NCI-H128 (cell line): ENCODE results near the gene PRRG2.
"Not testable (repeated sequence)": the region's sequence is repeated elsewhere in the genome, so short reads cannot be mapped to it uniquely, and the experiment has no call there.

Experiments used
- DNase-seq: peaks from one replicate; lab custom pipeline; 2025; ENCODE audit not compliant: unreplicated experiment; lab: John Stamatoyannopoulos, UW

The PRRG2 gene

DNA sequence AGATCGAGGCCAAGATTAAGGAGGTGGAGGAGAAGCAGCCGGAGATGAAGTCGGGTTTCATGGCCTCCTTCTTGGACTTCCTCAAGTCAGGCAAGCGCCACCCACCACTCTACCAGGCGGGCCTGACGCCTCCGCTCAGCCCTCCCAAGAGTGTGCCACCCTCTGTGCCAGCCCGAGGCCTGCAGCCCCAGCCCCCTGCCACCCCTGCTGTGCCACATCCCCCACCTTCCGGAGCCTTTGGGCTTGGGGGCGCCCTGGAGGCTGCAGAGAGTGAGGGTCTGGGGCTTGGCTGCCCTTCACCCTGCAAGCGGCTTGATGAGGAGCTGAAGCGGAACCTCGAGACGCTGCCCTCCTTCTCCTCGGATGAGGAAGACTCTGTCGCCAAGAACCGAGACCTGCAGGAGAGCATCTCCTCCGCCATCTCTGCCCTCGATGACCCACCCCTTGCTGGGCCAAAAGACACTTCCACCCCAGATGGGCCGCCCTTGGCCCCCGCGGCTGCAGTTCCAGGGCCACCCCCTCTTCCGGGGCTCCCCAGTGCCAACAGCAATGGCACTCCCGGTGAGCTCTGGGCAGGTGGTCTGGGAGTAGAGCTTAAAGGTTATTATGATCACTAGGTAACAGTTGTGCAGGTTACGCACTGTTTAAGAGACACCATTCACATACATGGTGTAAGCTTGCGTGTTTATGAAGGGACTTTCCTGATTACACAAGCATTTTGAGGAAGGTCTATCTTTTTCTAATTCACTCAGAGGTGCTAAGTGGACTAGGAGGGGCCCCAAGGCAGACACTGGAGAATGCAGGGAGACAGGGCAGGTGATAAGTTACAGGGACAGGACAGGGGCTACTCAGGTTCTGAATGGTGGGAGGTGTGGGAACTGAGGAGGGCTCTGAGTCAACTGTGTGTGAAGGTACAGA is 18.5 kb downstream of the PRRG2 start:
- DNase-seq, result no peak

DNA sequence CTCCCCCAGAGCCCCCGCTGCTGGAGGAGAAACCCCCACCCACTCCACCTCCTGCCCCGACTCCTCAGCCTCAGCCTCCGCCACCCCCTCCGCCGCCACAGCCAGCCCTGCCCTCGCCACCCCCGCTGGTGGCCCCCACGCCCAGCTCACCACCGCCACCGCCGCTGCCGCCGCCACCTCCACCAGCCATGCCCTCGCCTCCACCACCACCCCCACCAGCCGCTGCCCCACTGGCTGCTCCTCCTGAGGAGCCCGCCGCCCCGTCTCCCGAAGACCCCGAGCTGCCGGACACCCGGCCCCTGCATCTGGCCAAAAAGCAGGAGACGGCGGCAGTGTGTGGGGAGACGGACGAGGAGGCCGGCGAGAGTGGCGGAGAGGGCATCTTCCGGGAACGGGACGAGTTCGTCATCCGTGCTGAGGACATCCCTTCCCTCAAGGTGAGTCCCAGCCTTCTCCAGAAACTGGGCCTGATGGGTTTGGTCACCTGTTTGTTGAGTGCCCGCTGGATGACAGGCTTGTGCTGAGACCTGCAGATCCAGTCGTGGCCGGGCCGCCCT is 20.4 kb downstream of the PRRG2 start:
- DNase-seq, result no peak

DNA sequence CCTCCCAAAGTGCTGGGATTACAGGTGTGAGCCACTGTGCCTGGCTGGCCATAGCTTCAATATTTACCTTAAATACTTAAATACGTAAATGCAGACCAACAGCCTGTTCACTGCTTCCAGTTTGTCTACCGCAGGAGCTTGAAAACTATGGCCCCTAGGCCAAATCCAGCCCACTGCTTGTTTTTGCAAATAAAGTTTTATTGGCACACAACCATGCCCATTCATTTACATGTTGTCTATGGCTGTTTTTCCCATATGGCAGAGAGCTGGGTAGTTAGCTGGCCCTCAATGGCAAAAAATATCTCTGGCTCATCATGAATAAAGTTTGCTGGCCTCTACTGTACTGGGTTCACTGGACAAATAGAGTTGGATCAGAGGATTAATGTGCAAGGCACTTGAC is 21.7 kb downstream of the PRRG2 start:
- DNase-seq, result no peak

DNA sequence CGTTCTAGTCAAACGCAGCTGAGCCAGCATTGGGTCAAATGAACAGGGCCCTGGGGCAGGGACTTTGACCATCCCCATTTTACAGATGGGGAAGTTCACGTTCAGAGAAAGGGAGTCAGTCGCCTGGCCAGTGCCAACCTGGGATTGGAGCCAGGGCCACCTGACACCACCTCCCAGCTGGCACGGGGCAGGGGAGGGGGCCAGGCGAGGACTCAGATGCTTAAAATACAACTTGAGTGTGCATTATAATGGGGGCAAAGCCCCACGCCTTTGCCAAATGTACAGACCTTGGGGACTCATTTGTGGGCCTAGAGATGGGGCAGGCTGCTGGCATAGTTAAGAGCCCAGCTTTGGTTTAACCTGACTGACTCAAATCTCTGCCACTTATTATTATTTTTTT is 24.5 kb downstream of the PRRG2 start:
- no peak for DNase-seq

DNA sequence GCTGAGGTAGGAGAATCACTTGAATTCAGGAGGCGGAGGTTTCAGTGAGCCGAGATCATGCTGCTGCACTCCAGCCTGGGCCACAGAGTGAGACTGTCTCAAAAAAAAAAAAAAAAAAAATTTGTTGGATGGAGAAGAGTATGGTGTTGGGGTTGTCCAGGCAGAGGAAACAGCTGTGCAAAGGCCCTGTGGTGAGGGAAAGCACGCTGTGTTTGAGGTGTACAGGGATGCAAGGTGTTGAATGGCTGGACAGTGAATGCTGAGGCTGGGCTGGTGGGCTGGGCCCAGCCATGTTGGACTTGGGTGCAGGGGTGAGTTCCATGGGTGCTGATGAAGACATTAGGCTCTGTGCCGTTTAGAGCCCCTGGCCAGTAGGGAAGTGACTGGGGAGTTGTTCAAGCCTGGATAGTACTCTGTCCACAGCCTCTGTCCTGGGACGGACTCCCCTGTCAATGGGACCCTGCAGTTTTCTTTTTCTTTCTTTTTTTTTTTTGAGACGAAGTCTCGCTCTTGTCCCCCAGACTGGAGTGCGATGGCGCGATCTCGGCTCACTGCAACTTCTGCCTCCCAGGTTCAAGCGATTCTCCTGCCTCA is 28.5 kb downstream of the PRRG2 start:
- DNase-seq, result no peak

DNA sequence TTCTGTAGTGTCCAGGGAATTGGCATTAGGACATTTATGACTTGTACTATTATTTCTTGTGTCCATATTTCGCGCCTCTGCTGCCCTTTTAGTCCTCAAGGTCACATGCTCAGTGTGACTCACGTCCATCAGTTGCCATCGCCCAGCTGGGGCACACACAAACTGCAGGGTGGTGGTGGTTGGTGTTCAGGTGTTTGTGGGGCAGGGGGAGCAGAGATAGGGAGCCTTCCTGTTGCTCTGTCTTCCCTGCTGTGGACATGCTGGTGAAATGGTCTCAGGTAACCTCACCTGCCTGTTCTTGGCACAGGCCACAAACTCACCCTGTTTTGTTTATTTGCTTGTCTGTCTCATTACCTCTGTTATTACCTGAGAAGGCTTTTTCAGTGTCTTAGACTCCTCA is 32.3 kb downstream of the PRRG2 start:
- no peak for DNase-seq

DNA sequence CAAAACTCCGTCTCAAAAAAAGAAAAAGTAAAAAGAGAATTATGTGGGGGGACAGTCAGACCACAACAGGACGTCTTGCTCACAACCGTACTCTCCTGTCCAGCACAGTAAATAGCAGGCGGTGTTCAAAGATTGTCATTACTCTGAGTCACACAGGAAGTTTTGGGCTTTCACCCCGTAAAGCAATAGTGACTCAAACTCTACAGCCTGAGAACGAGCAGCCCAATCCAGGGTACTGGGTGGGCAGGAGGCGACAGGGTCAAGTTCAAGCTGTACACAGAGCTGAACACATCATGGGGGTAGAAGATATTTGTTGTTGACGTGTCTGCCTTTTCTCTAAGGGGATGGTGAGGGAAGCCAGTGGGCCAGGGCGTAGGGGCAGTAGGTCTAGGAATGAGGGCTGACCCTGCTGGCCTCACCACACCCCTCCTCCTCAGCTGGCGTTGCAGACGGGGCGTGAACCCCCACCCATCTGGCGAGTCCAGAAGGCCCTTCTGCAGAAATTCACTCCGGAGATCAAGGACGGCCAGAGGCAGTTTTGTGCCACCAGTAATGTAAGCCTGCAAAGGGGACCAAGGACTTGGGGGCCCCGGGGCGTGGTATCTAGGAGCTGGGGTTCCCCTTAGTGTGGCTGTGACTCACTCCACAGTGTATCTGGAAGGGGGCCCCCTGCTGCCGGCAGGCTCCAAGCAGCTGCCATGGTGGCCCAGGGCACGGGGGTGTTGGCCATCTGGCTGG is 33.1 kb downstream of the PRRG2 start:
- no peak for DNase-seq

DNA sequence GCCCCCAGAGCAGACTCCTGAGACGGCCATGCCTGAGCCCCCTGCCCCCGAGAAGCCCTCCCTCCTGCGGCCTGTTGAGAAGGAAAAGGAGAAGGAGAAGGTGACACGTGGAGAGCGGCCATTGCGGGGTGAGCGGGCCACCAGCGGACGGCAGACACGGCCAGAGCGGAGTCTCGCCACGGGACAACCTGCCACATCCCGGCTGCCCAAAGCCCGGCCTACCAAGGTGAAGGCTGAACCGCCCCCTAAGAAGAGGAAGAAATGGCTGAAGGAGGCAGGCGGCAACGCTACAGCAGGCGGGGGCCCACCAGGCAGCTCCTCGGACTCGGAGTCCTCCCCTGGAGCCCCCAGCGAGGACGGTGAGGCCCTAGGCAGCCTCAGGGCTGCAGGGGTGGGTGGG is 34.7 kb downstream of the PRRG2 start:
- no peak for DNase-seq

DNA sequence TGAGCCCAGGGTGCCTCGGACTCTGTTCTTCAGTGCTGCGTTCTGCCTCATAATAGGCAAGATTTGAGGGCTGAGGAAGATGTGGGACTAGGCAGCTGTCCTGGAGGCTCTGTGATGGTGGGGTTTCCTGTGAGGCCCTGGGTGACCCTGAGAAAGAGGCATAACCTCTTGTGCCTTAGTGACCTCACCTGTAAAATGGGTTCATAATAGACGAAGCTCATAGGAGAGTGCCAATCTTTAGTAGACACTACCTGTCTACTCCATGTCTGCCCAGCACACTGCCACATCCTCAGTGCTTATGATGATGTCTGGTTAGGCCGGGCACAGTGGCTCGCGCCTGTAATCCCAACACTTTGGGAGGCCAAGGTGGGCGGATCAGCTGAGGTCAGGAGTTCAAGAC is 35.4 kb downstream of the PRRG2 start:
- no peak for DNase-seq

DNA sequence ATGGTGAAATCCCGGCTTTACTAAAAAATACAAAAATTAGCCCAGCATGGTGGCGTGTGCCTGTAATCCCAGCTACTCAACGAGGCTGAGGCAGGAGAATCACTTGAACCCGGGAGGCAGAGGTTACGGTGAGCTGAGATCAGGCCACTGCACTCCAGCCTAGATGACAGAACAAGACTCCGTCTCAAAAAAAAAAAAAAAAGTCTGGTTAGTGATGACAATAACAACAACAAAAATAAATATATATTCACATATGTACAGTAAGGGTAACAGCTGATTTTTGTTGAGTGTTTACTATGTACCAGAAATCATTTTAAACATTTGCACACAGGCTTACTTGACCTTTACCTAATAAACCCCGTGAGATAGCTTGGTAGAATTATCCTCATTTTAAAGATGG is 35.8 kb downstream of the PRRG2 start:
- DNase-seq, result no peak

DNA sequence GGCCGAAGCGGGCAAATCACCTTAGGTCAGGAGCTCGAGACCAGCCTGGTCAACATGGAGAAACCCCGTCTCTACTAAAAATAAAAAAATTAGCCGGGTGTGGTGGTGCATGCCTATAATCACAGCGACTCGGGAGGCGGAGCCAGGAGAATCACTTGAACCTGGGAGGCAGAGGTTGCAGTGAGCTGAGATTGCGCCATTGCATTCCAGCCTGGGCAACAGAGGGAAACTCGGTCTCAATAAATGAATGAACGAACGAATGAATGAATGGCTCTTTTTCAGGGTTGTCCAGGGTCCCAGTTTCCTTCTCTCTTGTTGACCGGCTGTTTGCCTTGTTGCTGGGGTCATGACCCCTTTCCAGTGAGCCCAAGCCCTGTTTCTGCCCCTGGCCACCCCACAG is 36.7 kb downstream of the PRRG2 start:
- DNase-seq, result not testable (repeated sequence)

DNA sequence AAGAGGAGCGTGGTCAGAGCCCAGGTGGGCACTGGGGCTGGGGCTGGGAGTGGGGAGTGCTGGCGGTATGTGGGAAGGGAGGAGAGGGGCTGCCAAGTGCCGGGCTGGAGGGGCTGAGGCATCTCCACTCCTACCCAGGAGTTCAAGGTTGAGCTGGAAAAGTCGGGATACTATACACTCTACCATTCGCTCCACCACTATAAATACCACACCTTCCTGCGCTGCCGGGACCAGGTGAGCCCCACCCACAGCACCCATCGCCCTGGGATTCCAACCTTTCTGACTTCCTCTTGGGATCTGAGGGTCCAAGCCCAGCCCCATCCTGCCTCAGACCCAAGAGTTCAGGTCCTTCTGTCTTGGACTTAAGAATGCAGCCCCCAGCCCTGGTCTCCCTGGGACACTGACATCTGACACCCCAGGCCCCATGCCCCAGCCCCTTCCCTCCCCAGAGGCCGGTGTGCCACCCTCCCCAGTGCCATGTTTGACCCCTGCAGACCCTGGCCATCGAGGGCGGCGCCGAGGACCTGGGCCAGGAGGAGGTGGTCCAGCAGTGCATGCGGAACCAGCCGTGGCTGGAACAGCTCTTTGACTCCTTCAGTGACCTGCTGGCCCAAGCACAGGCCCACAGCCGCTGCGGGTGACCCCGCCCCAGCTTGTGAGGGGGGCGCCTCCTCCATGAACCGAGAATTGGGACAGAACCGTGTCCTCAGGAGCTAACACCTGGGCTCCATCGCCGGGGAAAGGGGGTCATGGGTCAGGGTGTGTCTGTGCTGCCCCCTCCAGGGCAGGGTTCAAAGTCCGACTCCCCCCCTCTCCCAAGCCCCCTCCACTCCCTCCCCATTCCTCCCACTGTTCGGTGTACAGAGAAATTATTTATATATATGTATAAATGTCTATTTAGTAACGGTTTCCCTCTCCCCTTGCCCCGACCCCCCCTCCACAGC is 44.1 kb downstream of the PRRG2 start:
- DNase-seq, result no peak

DNA sequence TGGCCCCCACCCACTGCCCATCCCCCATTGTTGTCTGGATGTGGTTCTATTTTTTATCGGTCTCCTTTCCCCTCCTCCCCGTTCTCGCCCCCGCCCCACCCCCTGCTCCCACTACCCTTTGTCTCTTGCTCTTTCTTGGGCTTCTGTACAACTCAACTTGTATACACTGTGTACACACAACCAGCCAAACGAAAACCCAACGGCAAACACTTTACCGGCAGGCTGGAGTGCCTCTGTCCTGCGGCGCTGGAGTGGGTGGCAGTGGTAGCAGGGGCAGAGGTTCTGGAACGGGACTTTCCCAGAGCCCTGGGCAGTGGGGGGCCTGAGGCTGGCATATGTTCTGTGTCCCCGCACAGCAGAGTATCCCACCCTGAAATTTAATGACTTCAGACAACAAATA is 45.1 kb downstream of the PRRG2 start:
- no peak for DNase-seq

DNA sequence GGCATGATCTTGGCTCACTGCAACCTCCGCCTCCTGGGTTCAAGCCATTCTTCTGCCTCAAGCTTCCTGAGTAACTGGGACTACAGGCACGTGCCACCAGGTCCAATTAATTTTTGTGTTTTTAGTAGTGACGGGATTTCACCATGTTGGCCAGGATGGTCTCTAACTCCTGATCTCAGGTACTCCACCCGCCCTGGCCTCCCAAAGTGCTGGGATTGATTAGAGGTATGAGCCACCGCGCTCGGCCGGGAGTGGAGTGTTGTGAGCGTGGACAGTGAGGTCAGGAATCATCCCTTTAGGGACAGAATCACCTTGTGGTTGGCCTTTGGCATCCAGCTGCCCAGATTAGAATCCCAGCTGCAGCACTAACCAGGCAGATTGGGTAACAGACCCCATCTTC is 48.5 kb downstream of the PRRG2 start:
- DNase-seq, result no peak

DNA sequence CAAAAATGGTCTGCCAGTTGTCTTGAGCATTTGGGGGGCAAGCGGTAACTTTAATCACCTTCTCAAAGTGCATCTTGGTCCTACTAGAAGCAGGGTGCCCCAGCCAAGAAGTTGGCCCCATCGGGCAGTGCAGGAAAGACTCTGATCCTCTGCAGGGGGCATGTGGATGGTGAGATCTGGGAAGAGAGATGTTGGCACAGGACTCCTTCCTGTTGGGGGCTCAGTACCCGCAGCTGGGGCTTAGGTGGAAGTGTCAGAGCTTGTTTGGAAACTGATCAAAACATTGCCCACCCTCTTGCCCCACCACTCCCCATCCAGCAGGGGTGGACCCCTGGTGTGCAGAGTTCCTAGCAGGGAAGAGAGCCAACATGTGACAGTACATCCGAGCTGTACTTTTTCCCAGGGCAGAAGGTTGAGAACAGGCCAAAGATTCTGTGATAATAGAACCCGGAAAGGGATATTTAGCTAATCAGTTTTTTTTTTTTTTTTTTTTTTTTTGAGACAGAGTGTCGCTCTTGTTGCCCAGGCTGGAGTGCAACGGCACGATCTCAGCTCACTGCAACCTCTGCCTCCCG is 50.0 kb downstream of the PRRG2 start:
- no peak for DNase-seq

DNA sequence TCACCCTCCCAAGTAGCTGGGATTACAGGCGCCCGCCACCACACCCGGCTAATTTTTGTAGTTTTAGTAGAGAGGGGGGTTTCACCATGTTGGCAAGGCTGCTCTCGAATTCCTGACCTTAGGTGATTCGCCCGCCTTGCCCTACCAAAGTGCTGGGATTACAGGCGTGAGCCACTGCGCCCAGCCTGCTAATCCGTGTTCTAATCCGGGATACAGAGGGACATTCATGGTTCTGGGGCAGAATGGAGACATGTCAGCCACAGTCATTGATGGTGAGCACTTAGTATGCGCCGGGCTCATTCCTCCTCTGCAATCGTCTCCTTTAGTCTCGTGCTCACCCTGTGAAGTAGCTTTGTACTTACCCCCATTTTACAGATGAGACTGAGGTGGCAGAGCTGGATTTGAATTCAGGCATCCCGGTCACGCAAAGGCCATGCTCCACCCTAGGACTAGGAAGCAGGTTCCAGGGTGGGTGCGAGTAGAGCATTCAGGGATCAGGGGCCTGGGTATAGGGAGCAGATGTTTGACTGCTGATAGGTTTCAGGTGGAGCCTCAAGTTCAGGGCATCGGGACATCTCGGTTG is 50.6 kb downstream of the PRRG2 start:
- DNase-seq, result no peak

DNA sequence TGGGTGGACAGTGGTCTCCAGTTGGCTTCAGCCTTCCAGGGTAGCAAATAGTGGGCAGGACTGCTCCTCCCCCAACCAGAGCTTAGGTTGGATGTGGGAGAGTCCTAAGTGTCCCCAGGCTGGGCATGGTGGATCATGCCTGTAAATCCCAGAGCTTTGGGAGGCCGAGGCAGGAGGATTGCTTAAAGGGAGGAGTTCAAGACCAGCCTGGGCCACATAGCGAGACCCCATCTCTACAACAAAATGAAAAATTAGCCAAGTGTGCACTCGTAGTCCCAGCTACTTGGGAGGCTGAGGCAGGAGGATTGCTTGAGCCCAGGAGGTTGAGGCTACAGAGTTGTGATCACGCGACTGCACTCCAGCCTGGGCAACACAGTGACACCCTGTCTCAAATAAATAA is 51.5 kb downstream of the PRRG2 start:
- no peak for DNase-seq

DNA sequence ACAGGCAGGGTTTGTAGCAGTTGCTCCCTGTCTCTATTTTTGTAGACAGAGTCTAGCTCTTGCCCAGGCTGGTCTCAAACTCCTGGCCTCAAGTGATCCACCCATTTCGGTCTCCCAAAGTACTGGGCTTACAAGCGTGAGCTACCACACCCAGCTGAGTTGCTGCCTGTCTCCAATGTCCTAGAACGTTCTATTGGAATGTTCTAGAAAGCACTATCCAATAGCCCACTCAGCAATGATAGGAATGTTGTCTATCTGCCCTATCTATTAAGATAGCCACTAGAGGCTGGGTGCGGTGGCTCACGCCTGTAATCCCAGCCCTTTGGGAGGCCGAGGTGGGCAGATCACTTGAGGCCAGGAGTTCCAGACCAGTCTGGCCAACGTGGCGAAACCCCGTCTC is 52.2 kb downstream of the PRRG2 start:
- not testable (repeated sequence) for DNase-seq

DNA sequence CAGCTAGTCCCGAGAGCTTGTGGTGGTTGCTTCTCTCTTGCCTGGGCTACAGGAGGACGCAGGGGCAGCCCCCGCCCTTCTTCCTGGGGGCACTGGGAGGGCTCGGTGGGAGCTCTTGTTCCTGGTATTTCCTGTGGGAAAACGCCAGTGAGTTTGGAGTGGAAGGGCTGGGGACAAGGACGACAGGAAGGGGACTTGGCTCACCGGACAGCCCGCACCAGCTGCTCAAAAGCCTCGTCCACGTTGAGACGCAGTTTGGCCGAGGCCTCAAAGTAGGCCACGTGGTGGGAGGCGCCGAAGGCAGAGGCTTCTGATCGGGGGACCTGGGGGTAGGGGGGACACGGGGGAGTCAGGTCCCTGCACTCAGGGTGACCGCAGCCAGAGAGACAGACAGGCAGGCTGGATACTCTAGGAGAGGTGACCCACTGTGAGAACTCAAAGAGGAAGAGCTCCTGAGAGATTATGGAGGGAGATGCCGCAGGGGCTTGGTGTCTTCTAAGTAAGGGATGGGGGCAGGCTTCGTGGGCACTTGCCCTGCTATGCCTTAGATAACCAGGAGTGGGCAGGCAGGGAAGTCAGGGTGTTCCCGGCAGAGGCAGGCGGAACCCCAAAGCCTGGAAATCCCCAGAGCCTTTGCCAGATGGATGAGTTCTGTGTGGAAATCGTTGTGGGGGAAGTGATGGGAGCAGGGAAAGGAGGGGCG is 54.6 kb downstream of the PRRG2 start:
- no peak for DNase-seq
